Keratinocyte (primary cell): ENCODE results near the gene MED15. TPM values are rescaled to one million over a fixed set of nuclear protein-coding genes. Genes with fewer than 3 reads are reported as not detected.

ENCODE experiments used
- DNase-seq: peaks from one replicate; pipeline ENCODE4 v3.0.0-alpha.2; 2011; ENCODE audit warnings: low read depth, missing footprints, low spot score
- FAIRE-seq: peaks from 2 replicates; lab custom pipeline; 2011; peaks lifted over from hg19 to GRCh38; lab: Jason Lieb, UNC
- H2AFZ ChIP-seq: 2 replicates; pipeline ENCODE4 v1.6.0; 2012; ENCODE audit warnings: low read length, control low read depth, inconsistent platforms; ENCODE audit not compliant: control insufficient read depth
- H3K27ac ChIP-seq: 2 replicates; pipeline ENCODE4 v1.5.1; 2011; ENCODE audit warnings: low read length; ENCODE audit not compliant: control insufficient read depth, insufficient read depth
- H3K27me3 ChIP-seq: 3 replicates; pipeline ENCODE4 v1.6.0; 2011; ENCODE audit warnings: low read length; ENCODE audit not compliant: control insufficient read depth, insufficient read depth; ENCODE audit errors: extremely low read depth
- H3K36me3 ChIP-seq, 2 experiments: 2 replicates in 1 of 2; 3 replicates in 1 of 2; pipeline ENCODE4 v1.5.1; 2011; ENCODE audit warnings: low read length in 2 of 2, mild to moderate bottlenecking in 1 of 2; ENCODE audit not compliant: control insufficient read depth in 2 of 2, insufficient read depth in 2 of 2; ENCODE audit errors: extremely low read depth in 1 of 2
- H3K4me1 ChIP-seq: 3 replicates; pipeline ENCODE4 v1.5.1; 2011; ENCODE audit warnings: low read length; ENCODE audit not compliant: control insufficient read depth, insufficient read depth; ENCODE audit errors: extremely low read depth
- H3K4me2 ChIP-seq: 3 replicates; pipeline ENCODE4 v1.6.0; 2011; ENCODE audit warnings: low read depth, low read length; ENCODE audit not compliant: control insufficient read depth, insufficient read depth; ENCODE audit errors: extremely low read depth
- H3K4me3 ChIP-seq, 3 experiments: fragments of 200-600 bp in 1 of 3; sonication (generic) in 1 of 3; 2 replicates in 2 of 3; 3 replicates in 1 of 3; pipeline ENCODE4 v1.5.1; 2011 to 2016; ENCODE audit warnings: low read length in 3 of 3, mild to moderate bottlenecking in 3 of 3, control low read depth in 2 of 3, inconsistent platforms in 1 of 3, low read depth in 1 of 3, mixed read lengths in 1 of 3, mixed run types in 1 of 3, moderate library complexity in 1 of 3; ENCODE audit not compliant: control insufficient read depth in 2 of 3, insufficient read depth in 2 of 3; ENCODE audit errors: extremely low read depth in 1 of 3
- H3K79me2 ChIP-seq: 2 replicates; pipeline ENCODE4 v1.6.0; 2012; ENCODE audit warnings: low read length; ENCODE audit not compliant: control insufficient read depth, insufficient read depth
- H3K9ac ChIP-seq: 3 replicates; pipeline ENCODE4 v1.6.0; 2011; ENCODE audit warnings: low read length; ENCODE audit not compliant: control insufficient read depth, insufficient read depth; ENCODE audit errors: extremely low read depth
- H3K9me1 ChIP-seq: 3 replicates; pipeline ENCODE4 v1.6.0; 2011; ENCODE audit warnings: low read length; ENCODE audit not compliant: control insufficient read depth, insufficient read depth; ENCODE audit errors: extremely low read depth
- H3K9me3 ChIP-seq: 2 replicates; pipeline ENCODE4 v1.5.1; 2012; ENCODE audit warnings: low read depth, low read length; ENCODE audit not compliant: control insufficient read depth
- H4K20me1 ChIP-seq: 3 replicates; pipeline ENCODE4 v1.6.0; 2011; ENCODE audit warnings: low read length; ENCODE audit not compliant: control insufficient read depth, insufficient read depth; ENCODE audit errors: extremely low read depth
- EZH2 ChIP-seq: IDR thresholded peaks from one replicate; pipeline ENCODE4 v1.6.1; 2012; ENCODE audit warnings: inconsistent platforms, mild to moderate bottlenecking, low read length, moderate library complexity
- dilution Hi-C: fragments of 300-500 bp; cut with MboI; formaldehyde crosslinking; loops from one replicate; pipeline ENCODE4 v1.7.0; 2020; ENCODE audit warnings: low sequenced_read_pairs; ENCODE audit not compliant: extremely low pct_ligation_motif_present
- polyA plus RNA-seq, 5 experiments: library from polyadenylated mRNA; depleted of rRNA in 3 of 5; stranded (reverse) in 3 of 5; stranded (forward) in 1 of 5; unstranded in 1 of 5; fragments of >200 nt; gene quantifications; 1 replicate in 1 of 5; 2 replicates in 3 of 5; 3 replicates in 1 of 5; pipeline versions ENCODE4 v1.2.1 to v1.2.3, GENCODE V29; 2011 to 2012; ENCODE audit warnings: missing spikeins in 2 of 5, low read depth in 1 of 5, low replicate concordance in 1 of 5
- TF ChIP-seq, protein P1 (sequence below), 3 experiments: IDR thresholded peaks in 1 of 3; conservative IDR thresholded peaks in 1 of 3; optimal IDR thresholded peaks in 1 of 3; 2 replicates in 2 of 3; 3 replicates in 1 of 3; pipeline versions ENCODE3 to v1.5.1; 2011; ENCODE audit warnings: low read length in 3 of 3, mild to moderate bottlenecking in 3 of 3, moderate library complexity in 2 of 3, control low read depth in 1 of 3, inconsistent platforms in 1 of 3; ENCODE audit not compliant: insufficient read depth in 2 of 3; ENCODE audit errors: extremely low read depth in 1 of 3

Gene MED15
- polyA plus RNA-seq, 1 donor (not counting 4 experiments of a cell fraction or from before 2014, with no cell fraction given), result 24.9 TPM

DNA sequence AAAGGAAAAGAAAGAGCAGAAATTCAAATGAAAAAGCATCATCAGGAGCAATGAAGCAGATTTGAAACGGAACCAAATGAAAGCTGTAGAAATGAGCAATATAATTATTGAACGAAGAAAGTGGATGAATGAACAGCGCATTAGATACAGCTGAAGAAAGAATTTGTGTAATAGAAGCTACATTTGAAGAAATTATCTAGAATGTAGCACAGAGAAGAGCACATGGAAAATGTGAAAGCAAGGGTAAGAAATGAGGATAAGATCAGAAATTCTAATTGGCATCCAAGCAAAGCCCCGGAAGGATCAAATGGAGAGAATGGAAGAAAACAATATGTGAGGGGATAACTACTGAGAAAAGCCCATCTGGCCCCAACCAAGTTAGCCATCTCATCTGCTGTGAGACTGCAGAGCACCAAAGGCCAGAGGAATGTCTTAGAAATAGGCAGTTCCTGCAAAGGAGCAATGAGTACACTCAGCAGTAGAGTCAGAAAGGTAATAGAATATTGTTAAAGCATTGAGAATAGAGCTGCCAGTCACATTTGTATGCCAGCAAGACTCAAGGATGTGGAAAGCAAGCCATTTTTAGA is 51.9 kb downstream of the MED15 start:
- Histone ChIP-seq H3K9me3 (no peaks in the 10 kb centered on the region), H3K9ac (no peak overlapping the region), H3K36me3 (peaks cover 37 to 52% of the 10 kb centered on the region in 2 experiments), H3K9me1 (peaks cover 5% of the 10 kb centered on the region), H3K79me2 (peaks cover 50% of the 10 kb centered on the region), H3K27me3 (no peaks in the 10 kb centered on the region), H3K4me2 (no peak overlapping the region), H3K4me1 (peaks cover 15% of the 10 kb centered on the region), H2AFZ (no peak overlapping the region), H4K20me1 (peaks cover 2% of the 10 kb centered on the region), H3K27ac (no peak overlapping the region), H3K4me3 (no peak overlapping the region)
- dilution Hi-C loops, result no loop called here
- DNase-seq (no peak), FAIRE-seq (no peak)
- TF ChIP-seq EZH2, result no peak
- TF ChIP-seq, protein P1, sequence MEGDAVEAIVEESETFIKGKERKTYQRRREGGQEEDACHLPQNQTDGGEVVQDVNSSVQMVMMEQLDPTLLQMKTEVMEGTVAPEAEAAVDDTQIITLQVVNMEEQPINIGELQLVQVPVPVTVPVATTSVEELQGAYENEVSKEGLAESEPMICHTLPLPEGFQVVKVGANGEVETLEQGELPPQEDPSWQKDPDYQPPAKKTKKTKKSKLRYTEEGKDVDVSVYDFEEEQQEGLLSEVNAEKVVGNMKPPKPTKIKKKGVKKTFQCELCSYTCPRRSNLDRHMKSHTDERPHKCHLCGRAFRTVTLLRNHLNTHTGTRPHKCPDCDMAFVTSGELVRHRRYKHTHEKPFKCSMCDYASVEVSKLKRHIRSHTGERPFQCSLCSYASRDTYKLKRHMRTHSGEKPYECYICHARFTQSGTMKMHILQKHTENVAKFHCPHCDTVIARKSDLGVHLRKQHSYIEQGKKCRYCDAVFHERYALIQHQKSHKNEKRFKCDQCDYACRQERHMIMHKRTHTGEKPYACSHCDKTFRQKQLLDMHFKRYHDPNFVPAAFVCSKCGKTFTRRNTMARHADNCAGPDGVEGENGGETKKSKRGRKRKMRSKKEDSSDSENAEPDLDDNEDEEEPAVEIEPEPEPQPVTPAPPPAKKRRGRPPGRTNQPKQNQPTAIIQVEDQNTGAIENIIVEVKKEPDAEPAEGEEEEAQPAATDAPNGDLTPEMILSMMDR (optimal IDR thresholded peaks at IDR 0.05 in 1 of 3, IDR thresholded peaks at IDR 0.05 in 1 of 3, conservative IDR thresholded peaks at IDR 0.05 in 1 of 3; ENCODE audit: extremely low read depth in 1 of 3, insufficient read depth in 2 of 3, low read length in 3 of 3), result no peak

DNA sequence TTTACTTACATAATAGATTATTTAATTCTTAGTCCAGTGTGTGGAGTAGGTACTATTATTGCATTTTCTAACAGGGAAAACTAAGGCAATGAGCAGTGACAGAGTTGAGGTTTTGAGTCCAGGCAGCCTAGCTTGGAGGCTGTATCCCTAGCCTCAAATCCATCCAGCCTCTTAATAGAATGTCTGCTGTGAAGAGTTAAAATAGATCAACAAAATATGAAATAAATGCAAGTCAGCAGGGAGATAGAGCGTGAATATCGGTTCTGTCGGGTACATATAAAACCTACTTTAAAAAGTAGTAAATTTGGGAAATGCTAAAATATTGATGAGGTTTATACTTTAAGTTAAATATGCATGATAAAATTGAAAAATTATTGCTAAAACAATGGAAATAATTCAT is 53.3 kb downstream of the MED15 start:
- peaks cover 42% of the 10 kb centered on the region for H3K79me2 ChIP-seq
- H3K4me2 ChIP-seq, result no peak overlapping the region
- no peak overlapping the region for H3K9ac ChIP-seq
- DNase-seq (no peak), FAIRE-seq (no peak)
- H3K9me1 ChIP-seq, result peaks cover 3% of the 10 kb centered on the region
- dilution Hi-C loops, result no loop called here
- no peaks in the 10 kb centered on the region for H3K9me3 ChIP-seq
- H3K4me1 ChIP-seq, result peaks cover 16% of the 10 kb centered on the region
- TF ChIP-seq, protein P1 (optimal IDR thresholded peaks at IDR 0.05 in 1 of 3, IDR thresholded peaks at IDR 0.05 in 1 of 3, conservative IDR thresholded peaks at IDR 0.05 in 1 of 3; ENCODE audit: extremely low read depth in 1 of 3, insufficient read depth in 2 of 3, low read length in 3 of 3), result no peak
- TF ChIP-seq EZH2, result no peak
- no peak overlapping the region for H3K4me3 ChIP-seq
- H3K27ac ChIP-seq, result no peak overlapping the region
- no peak overlapping the region for H2AFZ ChIP-seq
- no peaks in the 10 kb centered on the region for H3K27me3 ChIP-seq
- peaks cover 9% of the 10 kb centered on the region for H4K20me1 ChIP-seq
- peaks cover 36 to 53% of the 10 kb centered on the region in 2 experiments for H3K36me3 ChIP-seq
